Camera-type eye (tissue), 1 donor: ENCODE measurements around the gene PRAMEF4. TPM values are rescaled to one million over a fixed set of nuclear protein-coding genes. Genes with fewer than 3 reads are reported as not detected.

Experiments
- total RNA-seq: library from RNA; depleted of rRNA; stranded (reverse); fragments of >200 nt; gene quantifications from one replicate; pipeline ENCODE4 v1.2.3, GENCODE V29; 2014

The PRAMEF4 gene
- not detected for total RNA-seq

DNA sequence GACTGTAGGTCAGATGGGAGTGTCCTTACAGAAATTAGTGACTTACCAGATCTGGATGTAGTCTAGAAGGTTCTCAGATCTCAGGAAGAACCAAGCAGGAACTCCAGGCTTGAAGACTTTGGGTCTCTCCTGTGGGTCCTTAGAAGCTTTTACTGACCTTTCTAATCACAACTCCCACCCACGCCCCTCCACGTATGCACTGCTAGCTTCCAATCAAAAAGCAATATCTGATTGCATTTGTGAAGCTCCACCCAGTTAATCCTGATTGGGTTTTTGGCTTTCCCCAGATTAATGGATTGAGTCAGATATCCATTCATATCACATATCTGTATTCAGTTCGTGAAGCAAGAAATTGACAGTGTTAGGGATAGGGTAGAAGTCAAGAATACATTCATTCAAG, at the start of gene PRAMEF4:
Gene PRAMEF4, minus strand, starts transcription at position 101 of the 400 bp plus-strand sequence. CDS start 2,807 bp downstream, outside the sequence.

DNA sequence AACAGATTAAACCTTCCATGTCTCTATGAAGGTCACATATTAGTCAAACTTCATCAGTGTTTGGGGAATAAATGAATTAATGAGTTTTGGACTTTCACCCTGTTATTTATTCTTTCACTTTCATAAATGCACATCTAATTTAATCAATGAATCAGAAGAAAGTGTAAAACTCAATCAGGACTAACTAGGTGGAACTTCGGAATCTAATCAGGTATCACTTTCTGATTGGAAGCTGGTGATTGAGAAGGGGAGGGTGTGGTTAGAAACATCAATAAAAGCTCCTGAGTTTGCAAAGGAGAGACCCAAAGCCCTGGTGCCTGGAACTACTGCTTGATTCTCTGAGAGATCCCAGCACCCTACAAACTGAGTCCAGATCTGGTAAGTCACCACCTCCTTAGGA, 30.3 kb upstream of the PRAMEF4 start, which contains the start of gene PRAMEF7:
Gene PRAMEF7, plus strand, starts transcription at position 301 of the 400 bp plus-strand sequence. CDS start 1,083 bp downstream, outside the sequence.

DNA sequence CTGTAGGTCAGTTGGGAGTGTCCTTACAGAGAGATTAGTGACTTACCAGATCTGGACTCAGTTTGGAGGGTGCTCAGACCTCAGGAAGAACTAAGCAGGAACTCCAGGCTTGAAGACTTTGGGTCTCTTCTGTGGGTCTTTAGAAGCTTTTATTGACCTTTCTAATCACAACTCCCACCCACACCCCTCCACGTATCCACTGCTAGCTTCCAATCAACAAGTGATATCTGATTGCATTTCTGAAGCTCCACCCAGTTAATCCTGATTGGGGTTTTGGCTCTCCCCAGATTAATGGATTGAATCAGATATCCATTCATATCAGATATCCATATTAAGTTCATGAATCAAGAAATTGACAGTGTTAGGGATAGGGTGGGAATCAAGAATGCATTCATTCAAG, 12.2 kb upstream of the PRAMEF4 start, which contains the start of gene PRAMEF10:
Gene PRAMEF10, minus strand, starts transcription at position 101 of the 400 bp plus-strand sequence. CDS start 2,423 bp downstream, outside the sequence.

DNA sequence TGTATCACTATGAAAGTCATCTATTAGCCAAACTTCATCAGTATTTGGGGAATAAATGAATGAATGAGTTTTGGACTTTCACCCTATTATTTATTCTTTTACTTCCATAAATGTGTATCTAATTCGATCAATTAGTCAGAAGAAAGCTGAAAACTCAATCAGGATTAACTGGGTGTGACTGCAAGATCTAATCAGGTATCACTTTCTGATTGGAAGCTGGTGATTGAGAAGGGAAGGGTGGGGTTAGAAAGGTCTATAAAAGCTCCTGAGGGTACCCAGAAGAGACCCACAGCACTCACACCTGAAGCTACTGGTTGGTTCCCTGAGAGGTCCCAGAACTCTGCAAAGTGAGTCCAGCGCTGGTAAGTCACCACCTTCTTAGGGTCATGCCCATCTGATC, 29.2 kb downstream of the PRAMEF4 start, which contains the start of gene PRAMEF2:
Gene PRAMEF2, plus strand, starts transcription at position 301 of the 400 bp plus-strand sequence. CDS start 1,924 bp downstream, outside the sequence.

DNA sequence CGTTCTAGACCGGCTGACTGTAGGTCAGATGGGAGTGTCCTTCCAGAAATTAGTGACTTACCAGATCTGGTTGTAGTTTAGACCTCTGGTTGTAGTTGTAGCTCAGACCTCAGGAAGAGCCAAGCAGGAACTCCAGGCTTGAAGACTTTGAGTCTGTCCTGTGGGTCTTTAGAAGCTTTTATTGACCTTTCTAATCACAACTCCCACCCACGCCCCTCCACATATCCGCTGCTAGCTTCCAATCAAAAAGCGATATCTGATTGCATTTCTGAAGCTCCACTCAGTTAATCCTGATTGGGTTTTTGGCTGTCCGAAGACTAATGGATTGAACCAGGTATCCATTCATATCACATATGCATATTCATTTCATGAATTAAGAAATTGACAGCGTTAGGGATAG, 37.4 kb downstream of the PRAMEF4 start, which contains the start of gene HNRNPCL1:
Gene HNRNPCL1, minus strand, starts transcription at position 101 of the 400 bp plus-strand sequence. CDS start 431 bp downstream, outside the sequence.

DNA sequence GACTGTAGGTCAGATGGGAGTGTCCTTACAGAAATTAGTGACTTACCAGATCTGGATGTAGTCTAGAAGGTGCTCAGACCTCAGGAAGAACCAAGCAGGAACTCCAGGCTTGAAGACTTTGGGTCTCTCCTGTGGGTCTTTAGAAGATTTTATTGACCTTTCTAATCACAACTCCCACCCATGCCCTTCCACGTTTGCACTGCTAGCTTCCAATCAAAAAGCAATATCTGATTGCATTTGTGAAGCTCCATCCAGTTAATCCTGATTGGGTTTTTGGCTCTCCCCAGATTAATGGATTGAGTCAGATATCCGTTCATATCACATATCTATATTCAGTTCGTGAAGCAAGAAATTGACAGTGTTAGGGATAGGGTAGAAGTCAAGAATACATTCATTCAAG, 54.7 kb downstream of the PRAMEF4 start, which contains the start of gene PRAMEF11:
Gene PRAMEF11, minus strand, starts transcription at position 101 of the 400 bp plus-strand sequence. CDS start 2,621 bp downstream, outside the sequence.

Other genes with a start within 250 kb of the PRAMEF4 start
- gene AADACL4, start 242.1 kb downstream of the PRAMEF4 start, total RNA-seq: not detected
- gene AADACL3, start 170.1 kb downstream of the PRAMEF4 start, total RNA-seq: 0.11 TPM
- not detected for gene CFAP107, start 140.0 kb downstream of the PRAMEF4 start, total RNA-seq
- gene PRAMEF12, start 112.5 kb downstream of the PRAMEF4 start, total RNA-seq: not detected
- gene PRAMEF1, start 94.8 kb downstream of the PRAMEF4 start, total RNA-seq: not detected
- gene PRAMEF11, start 54.8 kb downstream of the PRAMEF4 start, total RNA-seq: not detected
- gene HNRNPCL1, start 37.5 kb downstream of the PRAMEF4 start, total RNA-seq: not detected
- not detected for gene PRAMEF2, start 29.1 kb downstream of the PRAMEF4 start, total RNA-seq
- gene PRAMEF10, start 12.1 kb upstream of the PRAMEF4 start, total RNA-seq: not detected
- not detected for gene PRAMEF7, start 30.4 kb upstream of the PRAMEF4 start, total RNA-seq
- gene PRAMEF6, start 61.4 kb upstream of the PRAMEF4 start, total RNA-seq: not detected
- gene PRAMEF27, start 170.4 kb upstream of the PRAMEF4 start, total RNA-seq: not detected
- not detected for gene HNRNPCL3, start 174.6 kb upstream of the PRAMEF4 start, total RNA-seq
- not detected for gene PRAMEF25, start 184.6 kb upstream of the PRAMEF4 start, total RNA-seq
- gene HNRNPCL2, start 230.7 kb upstream of the PRAMEF4 start, total RNA-seq: not detected